VCaP (cell line): Measurements from ENCODE around the gene RAD51B.

ENCODE experiments used
- H3K27ac ChIP-seq: fragments of 450-650 bp; 2 replicates; pipeline ENCODE4 v1.5.1; 2017
- TF ChIP-seq, protein P1 (sequence below): fragments of 450-650 bp; conservative IDR thresholded peaks from 2 replicates; pipeline ENCODE4 v1.5.1; 2017; ENCODE audit warnings: mild to moderate bottlenecking, moderate library complexity

The RAD51B gene

DNA sequence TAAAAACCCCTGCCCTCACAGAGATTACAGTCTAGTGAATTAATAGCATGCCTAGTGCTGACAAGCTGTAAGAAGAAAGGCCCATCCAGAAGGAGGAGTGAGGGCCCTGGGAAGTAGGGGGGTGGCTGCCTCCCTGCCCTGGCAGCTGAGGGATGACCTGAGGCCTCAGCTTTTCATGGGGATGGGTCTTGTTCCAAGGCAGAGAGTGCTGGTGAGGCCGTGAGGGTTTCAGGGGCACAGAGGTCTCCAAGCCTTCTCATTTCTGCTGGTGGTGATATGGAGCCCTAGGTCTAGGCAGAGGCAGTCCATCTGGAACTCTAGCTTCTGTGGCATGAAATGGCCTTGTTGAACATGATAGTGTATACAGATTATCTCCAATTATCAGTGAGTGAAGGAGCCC, 858.9 kb downstream of the RAD51B start:
- no peak overlapping the region for H3K27ac ChIP-seq
- TF ChIP-seq, protein P1, sequence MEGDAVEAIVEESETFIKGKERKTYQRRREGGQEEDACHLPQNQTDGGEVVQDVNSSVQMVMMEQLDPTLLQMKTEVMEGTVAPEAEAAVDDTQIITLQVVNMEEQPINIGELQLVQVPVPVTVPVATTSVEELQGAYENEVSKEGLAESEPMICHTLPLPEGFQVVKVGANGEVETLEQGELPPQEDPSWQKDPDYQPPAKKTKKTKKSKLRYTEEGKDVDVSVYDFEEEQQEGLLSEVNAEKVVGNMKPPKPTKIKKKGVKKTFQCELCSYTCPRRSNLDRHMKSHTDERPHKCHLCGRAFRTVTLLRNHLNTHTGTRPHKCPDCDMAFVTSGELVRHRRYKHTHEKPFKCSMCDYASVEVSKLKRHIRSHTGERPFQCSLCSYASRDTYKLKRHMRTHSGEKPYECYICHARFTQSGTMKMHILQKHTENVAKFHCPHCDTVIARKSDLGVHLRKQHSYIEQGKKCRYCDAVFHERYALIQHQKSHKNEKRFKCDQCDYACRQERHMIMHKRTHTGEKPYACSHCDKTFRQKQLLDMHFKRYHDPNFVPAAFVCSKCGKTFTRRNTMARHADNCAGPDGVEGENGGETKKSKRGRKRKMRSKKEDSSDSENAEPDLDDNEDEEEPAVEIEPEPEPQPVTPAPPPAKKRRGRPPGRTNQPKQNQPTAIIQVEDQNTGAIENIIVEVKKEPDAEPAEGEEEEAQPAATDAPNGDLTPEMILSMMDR, result no peak

DNA sequence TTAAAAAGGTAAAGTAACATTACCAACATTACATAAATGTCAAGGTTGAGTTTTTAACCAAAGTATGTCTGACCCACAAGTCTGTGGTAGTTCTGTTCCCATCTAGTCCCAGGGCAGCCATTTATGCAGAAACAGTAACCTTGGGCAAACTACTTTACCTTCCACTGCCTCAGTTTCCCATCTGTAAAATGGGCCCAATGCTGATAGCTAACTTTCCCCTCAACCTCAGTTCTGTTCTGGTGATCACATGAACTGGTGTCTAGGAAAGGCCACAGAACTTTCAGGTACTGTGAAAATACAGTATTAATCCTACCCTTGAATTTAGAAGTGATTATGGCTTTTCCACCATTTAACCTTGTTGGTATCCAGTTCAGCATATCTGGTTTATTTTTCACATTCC, 859.7 kb downstream of the RAD51B start:
- no peak overlapping the region for H3K27ac ChIP-seq
- TF ChIP-seq, protein P1, result no peak

DNA sequence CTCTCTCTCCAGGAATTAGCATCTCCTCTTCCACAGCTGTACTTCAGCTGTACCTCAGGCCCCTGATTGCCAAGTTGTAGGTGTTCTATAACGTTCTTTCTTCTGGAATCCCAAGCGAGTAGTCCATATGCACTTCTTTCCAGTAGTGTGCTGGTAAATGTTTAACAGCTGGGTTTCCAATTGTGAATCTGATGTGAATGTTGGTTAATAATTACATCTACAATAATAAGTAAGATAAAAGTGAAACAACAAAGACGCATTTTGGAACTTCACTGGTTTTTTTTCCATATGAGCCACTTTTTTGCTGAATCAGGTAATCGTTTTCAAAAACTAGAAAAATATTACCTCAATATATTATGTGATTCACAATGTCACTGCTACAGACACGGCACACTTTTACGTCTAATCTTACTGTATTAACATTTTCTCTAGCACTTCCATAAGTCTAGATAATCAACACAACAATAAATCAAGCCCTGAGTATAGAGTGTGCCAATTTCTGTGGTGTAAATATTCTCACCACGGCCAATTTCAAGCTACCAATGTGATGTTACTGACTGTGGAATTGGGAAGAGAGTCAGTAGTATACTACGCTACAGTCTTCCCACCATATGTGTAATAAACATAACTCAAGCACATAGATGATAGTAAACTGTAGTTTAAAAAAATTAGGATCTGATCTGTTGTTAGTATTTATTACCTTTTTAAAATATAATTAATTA, 860.3 kb downstream of the RAD51B start:
- no peak overlapping the region for H3K27ac ChIP-seq
- TF ChIP-seq, protein P1, result no peak

DNA sequence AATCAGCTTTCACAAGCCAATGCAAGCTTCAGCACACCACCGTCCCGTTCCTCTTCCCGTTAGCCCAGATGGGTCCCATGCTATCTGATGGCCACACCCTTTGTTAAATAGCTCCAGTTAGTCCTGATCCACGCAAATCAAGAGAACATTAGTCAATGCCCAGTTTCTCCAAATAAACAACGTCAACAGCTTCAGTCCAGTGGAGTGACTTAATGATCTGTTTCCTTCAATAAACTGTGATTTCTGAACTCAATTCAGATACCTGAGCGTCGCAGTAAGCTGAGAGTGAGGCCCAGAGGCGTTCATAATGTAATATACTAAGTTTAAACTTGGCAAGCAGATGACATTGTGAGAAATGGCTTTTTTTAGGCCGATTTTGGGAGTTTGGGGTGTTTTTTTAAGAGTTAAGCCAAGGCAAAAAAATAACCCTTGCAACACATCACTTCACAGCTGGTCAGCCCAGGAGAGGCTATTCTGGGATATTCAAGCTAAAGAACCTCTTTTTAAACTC, 861.0 kb downstream of the RAD51B start:
- TF ChIP-seq, protein P1, result no peak
- H3K27ac ChIP-seq, result no peak overlapping the region

DNA sequence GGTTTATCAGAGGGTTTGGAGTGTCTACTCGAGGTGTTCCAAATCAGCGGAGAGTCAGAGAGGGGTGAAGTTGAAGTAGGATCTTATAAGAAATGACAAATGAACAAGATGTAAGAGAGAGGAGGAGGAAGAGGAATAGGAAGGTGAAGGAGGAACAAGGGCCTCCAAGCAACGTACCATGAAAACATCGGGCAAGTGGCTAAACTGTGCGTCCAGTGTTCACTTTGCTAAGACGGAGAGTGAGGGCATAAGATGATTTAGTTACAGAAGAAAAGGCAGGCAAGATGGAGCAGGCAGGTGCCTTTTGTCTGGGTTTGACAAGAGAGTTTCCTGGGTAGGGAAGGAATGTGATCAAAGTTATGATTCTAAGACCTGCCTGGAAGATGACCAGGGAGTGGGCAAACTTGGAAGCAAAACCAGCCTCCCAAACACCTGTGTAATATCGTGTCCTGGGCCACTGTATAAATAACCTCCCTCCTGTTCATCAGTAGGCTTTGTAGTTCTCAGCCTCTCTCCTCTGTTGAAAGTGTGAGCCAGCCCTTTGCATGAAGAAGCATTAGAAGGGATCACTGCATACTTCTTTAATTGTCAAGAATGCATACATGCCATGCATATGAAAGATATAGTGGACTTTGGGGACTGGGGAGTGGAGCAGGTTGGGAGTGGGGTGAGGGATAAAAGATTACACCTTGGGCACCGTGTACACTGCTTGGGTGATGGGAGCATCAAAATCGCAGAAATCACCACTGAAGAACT, 861.9 kb downstream of the RAD51B start:
- no peak overlapping the region for H3K27ac ChIP-seq
- TF ChIP-seq, protein P1, result no peak

DNA sequence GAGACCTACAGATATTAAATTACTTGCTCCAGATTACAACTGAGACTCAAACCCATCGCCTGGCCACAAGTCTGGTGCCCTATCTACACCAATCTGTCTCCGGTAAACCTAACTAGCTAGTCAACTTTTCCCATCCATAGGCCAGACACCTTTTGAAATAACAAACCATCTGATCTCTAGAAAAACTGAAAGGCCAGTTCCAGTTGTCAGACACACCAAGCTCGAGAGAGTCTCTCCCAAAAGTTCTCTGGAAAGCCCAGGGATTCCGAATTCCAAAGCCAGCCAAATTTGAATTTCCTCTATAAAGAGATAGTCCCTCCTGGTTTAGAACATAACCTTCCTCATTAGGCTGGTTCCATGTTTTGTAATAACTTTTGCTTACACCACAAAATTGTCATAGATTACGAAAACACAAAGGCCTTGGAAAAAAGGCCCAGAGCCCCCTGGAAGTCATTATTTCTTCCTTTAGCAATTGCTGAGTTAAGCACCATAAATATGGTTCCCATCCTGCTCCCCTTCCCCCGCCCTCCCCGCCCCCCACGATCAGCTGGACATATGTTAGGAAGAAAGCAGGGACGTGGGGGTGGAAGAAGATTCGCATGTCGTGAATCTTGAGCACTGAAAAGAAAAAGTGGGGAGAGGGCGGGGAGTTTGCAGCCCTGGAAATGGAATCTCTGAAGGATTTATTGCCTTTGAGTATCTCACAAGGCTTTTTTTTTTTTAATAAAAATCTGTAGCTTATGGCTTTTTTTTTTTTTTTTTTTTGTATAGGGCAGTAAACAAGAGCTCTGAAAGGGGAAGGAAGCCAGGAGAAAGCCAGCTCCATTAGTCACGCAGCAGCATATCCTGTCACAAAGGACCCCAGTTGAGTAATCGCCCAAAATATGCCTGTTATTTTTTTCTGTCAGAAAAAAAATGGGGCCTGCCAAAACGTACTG, 862.9 kb downstream of the RAD51B start:
- no peak overlapping the region for H3K27ac ChIP-seq
- TF ChIP-seq, protein P1, result no peak
